GM23248 (cell line): ENCODE measurements around the gene S100A9. TPM values are rescaled to one million over a fixed set of nuclear protein-coding genes. Genes with fewer than 3 reads are reported as not detected.

Source experiments
- DNase-seq: peaks from one replicate; pipeline ENCODE4 v3.0.0-alpha.2; 2015
- H2AFZ ChIP-seq: fragments of 200-600 bp; sonication (generic); 2 replicates; pipeline ENCODE4 v1.6.1; 2016; ENCODE audit warnings: antibody characterized with exemption
- H3F3A ChIP-seq: fragments of 200-600 bp; sonication (generic); 2 replicates; pipeline ENCODE4 v1.6.1; 2016; ENCODE audit warnings: mild to moderate bottlenecking, antibody characterized with exemption, mixed run types; ENCODE audit not compliant: insufficient read depth
- H3K27ac ChIP-seq: fragments of 200-600 bp; sonication (generic); 2 replicates; pipeline ENCODE4 v1.5.1; 2016; ENCODE audit warnings: mild to moderate bottlenecking
- H3K27me3 ChIP-seq: fragments of 200-600 bp; sonication (generic); replicated peaks from 2 replicates; pipeline ENCODE4 v1.6.1; 2016; ENCODE audit warnings: mild to moderate bottlenecking; ENCODE audit not compliant: insufficient read depth
- H3K36me3 ChIP-seq: fragments of 200-600 bp; sonication (generic); 2 replicates; pipeline ENCODE4 v1.6.1; 2016; ENCODE audit warnings: low read depth, mild to moderate bottlenecking
- H3K4me1 ChIP-seq: fragments of 200-600 bp; sonication (generic); 2 replicates; pipeline ENCODE4 v1.6.1; 2016; ENCODE audit warnings: mild to moderate bottlenecking; ENCODE audit not compliant: insufficient read depth
- H3K4me2 ChIP-seq: fragments of 200-600 bp; sonication (generic); one replicate; pipeline ENCODE4 v1.6.1; 2016; ENCODE audit warnings: mild to moderate bottlenecking; ENCODE audit not compliant: unreplicated experiment
- H3K4me3 ChIP-seq: fragments of 200-600 bp; sonication (generic); 2 replicates; pipeline ENCODE4 v1.5.1; 2016; ENCODE audit warnings: mild to moderate bottlenecking
- H3K79me2 ChIP-seq: fragments of 200-600 bp; sonication (generic); 2 replicates; pipeline ENCODE4 v1.6.1; 2016; ENCODE audit warnings: mild to moderate bottlenecking; ENCODE audit not compliant: insufficient read depth
- H3K9ac ChIP-seq: fragments of 200-600 bp; sonication (generic); 2 replicates; pipeline ENCODE4 v1.6.1; 2016; ENCODE audit warnings: mild to moderate bottlenecking
- H3K9me2 ChIP-seq: fragments of 200-600 bp; sonication (generic); 2 replicates; pipeline ENCODE4 v1.6.1; 2016; ENCODE audit warnings: mixed run types, mild to moderate bottlenecking, moderate library complexity; ENCODE audit not compliant: insufficient read depth
- H3K9me3 ChIP-seq: fragments of 200-600 bp; sonication (generic); one replicate; pipeline ENCODE4 v1.6.1; 2017; ENCODE audit warnings: low read depth
- H4K20me1 ChIP-seq: fragments of 200-600 bp; sonication (generic); 2 replicates; pipeline ENCODE4 v1.6.0; 2016; ENCODE audit not compliant: insufficient read depth
- EZH2 ChIP-seq: fragments of 200-600 bp; sonication (generic); IDR thresholded peaks from 2 replicates; pipeline ENCODE4 v1.6.1; 2018; ENCODE audit warnings: antibody characterized with exemption, mild to moderate bottlenecking; ENCODE audit not compliant: insufficient read depth, poor library complexity, severe bottlenecking
- EZH2phosphoT487 ChIP-seq: fragments of 200-600 bp; sonication (generic); IDR thresholded peaks from 2 replicates; pipeline ENCODE4 v1.6.1; 2018; ENCODE audit warnings: antibody characterized with exemption, moderate library complexity, mild to moderate bottlenecking, low read depth; ENCODE audit not compliant: insufficient read depth
- WGBS, 2 experiments: methylation state at CpG; one replicate each; pipeline ENCODE4 v1.1.6; 2015 to 2017; ENCODE audit warnings: low lambda C conversion rate in 2 of 2, low coverage in 1 of 2; ENCODE audit errors: missing lambda C conversion rate in 2 of 2; 5-methylcytosine and 5-hydroxymethylcytosine counted together
- in situ Hi-C: fragments of 300-500 bp; cut with MboI; formaldehyde crosslinking; loops from 2 replicates; pipeline ENCODE4 v1.15.0; 2020
- polyA plus RNA-seq: library from polyadenylated mRNA; unstranded; fragments of >200 nt; fragmentation: Nextera tagmentation; extraction: Ambion mirVana; gene quantifications from 2 replicates; pipeline ENCODE4 v1.2.1, GENCODE V29; 2016
- total RNA-seq: library from RNA; depleted of rRNA; stranded (reverse); fragments of >200 nt; shearing (Covaris generic); gene quantifications from 2 replicates; pipeline ENCODE4 v1.2.3, GENCODE V29; 2014

The S100A9 gene
- total and polyA plus RNA-seq, 2 experiments from 2014 or later: not detected

DNA sequence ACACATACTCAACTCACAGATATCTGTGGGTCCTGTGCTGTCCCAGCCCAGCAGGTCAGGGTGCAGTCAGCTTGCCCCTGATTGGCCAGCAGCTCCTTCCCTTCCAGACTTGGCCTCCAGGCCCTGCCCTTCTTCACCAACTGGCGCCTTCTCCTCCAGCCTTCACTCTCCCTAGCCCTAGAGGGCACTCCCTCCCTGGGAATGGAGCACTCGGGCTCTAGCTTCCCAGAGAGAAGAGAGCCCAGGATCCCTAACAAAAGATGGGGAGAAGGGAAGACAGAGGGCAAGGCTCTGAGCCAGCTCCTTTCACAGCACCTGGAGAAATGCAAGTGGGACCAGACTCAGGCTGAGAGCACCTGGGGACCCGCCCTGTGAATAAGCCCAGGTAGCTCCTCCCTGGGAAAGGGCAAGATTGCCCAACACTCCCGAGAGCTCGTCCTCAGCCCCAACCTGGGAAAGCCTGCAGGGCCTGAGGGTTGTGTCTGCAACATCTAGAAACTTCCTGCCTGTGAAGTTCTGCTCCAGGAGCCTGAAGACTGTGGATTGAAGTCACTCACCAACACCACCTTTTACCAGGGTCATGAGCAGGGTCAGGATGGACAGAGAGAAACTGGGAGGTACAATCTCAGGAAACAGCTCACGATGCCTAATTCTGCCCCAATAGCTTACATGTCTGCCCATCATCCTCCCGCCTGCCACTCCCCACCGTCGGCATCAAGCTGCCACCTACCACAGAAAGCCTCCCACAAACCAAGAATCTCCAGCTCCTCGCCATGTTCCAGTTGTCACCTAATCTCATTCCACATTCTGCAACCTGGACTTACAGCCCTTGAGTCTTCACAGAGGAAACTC is 8.9 kb upstream of the S100A9 start, which contains the start of gene PGLYRP4:
Gene PGLYRP4, minus strand, starts transcription at position 331 of the 852 bp plus-strand sequence. CDS start 909 bp downstream, outside the sequence.
- in situ Hi-C loops: no loop called here
- H3K9me3 ChIP-seq: no peaks in the 10 kb centered on the region
- H3K9me2 ChIP-seq: no peaks in the 10 kb centered on the region
- no peak within 1 kb of the TSS for H3K9ac ChIP-seq
- H3F3A ChIP-seq: no peaks in the 10 kb centered on the region
- TF ChIP-seq EZH2: no peak
- TF ChIP-seq EZH2phosphoT487: no peak
- H3K27ac ChIP-seq: no peak within 1 kb of the TSS
- H3K4me1 ChIP-seq: no peaks in the 10 kb centered on the region
- WGBS, 2 experiments: 41 to 42% methylated on average over 10 of the region's 10 CpGs
- H3K27me3 ChIP-seq: peaks cover 40% of the 10 kb centered on the region
- H3K4me3 ChIP-seq: no peak within 1 kb of the TSS
- H3K79me2 ChIP-seq: no peaks in the 10 kb centered on the region
- no peaks in the 10 kb centered on the region for H3K36me3 ChIP-seq
- no peak within 1 kb of the TSS for H2AFZ ChIP-seq
- H3K4me2 ChIP-seq: no peak within 1 kb of the TSS
- no peak for DNase-seq
- no peaks in the 10 kb centered on the region for H4K20me1 ChIP-seq

DNA sequence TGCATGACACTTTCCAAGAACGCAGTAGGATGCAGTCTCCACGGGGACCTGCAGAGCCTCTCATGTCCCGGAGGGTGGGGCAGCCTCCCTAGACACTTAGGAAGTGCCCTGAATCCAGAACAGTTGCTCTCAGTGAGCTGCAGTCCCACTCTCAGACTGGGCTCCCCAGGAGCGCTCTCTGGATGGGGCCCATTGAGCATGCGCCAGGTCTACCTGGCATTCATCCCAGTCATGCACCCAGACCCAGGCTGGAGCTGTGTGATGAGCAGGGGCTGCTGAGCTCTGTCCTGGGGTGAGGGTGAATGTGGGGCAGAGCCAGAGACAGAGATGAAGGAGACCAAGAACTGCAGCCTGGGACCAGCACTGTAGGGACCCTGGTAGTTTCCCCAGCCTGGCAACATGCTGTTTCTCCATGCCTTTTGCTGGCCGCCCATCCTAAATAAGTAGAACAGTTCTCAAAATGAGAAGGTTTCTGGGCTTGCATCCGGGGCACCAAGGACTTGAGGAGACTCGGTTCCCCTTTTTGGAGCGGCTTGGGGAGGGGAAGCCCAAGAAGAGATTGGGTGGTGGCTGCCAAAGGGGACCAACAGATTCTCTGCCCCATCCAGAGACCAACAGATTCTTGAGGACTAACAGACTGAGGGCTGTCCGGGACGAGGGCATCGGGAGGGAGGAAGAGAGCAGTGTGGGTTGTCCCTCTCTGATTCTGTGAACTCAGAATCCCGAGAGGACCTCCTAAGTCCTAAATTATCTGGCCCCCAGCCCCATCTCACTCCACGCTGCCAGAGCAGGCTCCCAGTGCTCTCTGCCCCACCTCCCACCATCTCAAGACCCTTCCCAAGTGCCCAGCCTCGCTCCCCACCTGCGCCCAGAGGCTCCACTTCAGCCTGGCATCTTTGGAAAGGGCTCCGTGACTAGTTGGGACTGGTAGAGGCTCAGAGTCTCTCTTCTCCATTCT is 8.0 kb upstream of the S100A9 start:
- in situ Hi-C loops: loop anchor here (25.0 kb wide), 1 partner anchor 388 kb away; the partner anchor contains the start of gene INTS3
- Histone ChIP-seq H3K4me3 (no peak overlapping the region), H4K20me1 (no peaks in the 10 kb centered on the region), H3K4me1 (no peaks in the 10 kb centered on the region), H3K9me2 (no peaks in the 10 kb centered on the region), H2AFZ (no peak overlapping the region), H3F3A (no peaks in the 10 kb centered on the region), H3K27ac (no peak overlapping the region), H3K36me3 (no peaks in the 10 kb centered on the region), H3K9ac (no peak overlapping the region), H3K9me3 (no peaks in the 10 kb centered on the region), H3K4me2 (no peak overlapping the region), H3K79me2 (no peaks in the 10 kb centered on the region), H3K27me3 (peaks cover 40% of the 10 kb centered on the region)
- DNase-seq: no peak
- TF ChIP-seq EZH2: no peak
- no peak for TF ChIP-seq EZH2phosphoT487
- WGBS, 2 experiments: 40 to 42% methylated on average over 16 to 17 of the region's 17 CpGs

DNA sequence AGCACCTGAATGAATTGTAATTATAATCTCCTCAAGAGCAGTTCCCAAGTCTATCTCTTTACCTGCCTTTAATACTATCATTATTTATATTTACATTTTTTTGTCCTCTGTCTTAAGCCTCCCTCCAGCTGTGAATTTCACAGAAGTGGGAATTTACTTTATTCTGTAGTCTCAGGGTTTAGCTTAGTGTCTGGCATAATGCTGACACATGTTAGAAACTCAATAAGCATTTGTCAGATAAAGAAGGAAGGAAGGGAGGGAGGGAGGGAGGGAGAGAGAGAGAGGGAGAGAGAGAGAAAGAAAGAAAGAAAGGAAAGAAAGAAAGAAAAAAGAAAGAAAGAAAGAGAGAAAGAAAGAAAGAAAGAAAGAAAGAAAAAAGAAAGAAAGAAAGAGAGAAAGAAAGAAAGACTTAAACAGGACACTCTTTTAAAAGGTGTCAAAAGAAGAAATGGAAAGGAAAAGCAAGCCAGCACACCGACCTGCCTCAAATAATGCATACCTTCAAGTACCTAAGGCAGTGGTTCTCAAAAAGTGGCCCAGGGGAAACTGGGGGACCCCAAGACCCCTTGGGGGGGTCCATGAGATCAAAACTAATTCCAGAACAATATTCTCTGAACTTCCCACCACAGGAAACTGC is 7.2 kb upstream of the S100A9 start:
- in situ Hi-C loops: loop anchor here (25.0 kb wide), 1 partner anchor 387 kb away; the partner anchor contains the start of gene INTS3
- WGBS, 2 experiments: 0 to 9% methylated on average over 1 of the region's 1 CpG
- TF ChIP-seq EZH2phosphoT487: no peak
- no peak for TF ChIP-seq EZH2

DNA sequence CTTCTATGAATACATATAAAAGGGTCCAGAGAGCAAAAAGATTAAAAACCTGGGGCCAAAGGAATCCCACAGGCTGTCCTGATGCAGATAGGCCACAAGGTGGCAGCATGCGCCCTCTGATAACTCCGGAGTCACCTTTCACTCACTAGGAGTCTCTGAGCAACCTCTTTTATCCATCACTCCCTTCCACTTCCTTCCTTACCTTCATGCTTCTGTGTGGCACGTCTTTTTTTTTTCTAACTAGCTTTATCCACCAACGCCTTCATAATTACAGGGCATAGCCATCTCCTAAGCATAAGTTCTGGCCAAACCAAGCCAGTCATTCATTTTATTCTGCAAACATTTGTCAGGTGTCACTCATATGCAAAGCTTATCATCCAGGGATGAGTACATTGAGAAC is 5.1 kb upstream of the S100A9 start:
- Histone ChIP-seq H3K27me3 (peaks cover 32% of the 10 kb centered on the region), H3K4me1 (no peaks in the 10 kb centered on the region), H3K27ac (no peak overlapping the region), H3K9me3 (no peaks in the 10 kb centered on the region), H3K36me3 (no peaks in the 10 kb centered on the region), H2AFZ (no peak overlapping the region), H3F3A (no peaks in the 10 kb centered on the region), H3K4me2 (no peak overlapping the region), H3K4me3 (no peak overlapping the region), H3K9me2 (no peaks in the 10 kb centered on the region), H4K20me1 (no peaks in the 10 kb centered on the region), H3K9ac (no peak overlapping the region), H3K79me2 (no peaks in the 10 kb centered on the region)
- 0 to 1% methylated on average over 4 of the region's 4 CpGs for WGBS, 2 experiments
- TF ChIP-seq EZH2: no peak
- in situ Hi-C loops: loop anchor here (25.0 kb wide), 1 partner anchor 385 kb away; the partner anchor contains the start of gene INTS3
- peak; percentile 81 for DNase-seq

More for the DNA sequence above, 7.2 kb upstream of the S100A9 start:
- no peaks in the 10 kb centered on the region for H3K36me3 ChIP-seq
- no peaks in the 10 kb centered on the region for H3K9me2 ChIP-seq
- no peaks in the 10 kb centered on the region for H3K9me3 ChIP-seq
- H3K27me3 ChIP-seq: peaks cover 40% of the 10 kb centered on the region
- no peak for DNase-seq
- H3K4me1 ChIP-seq: no peaks in the 10 kb centered on the region
- no peak overlapping the region for H3K4me2 ChIP-seq
- no peak overlapping the region for H3K9ac ChIP-seq
- no peak overlapping the region for H3K27ac ChIP-seq
- H3K79me2 ChIP-seq: no peaks in the 10 kb centered on the region
- H3K4me3 ChIP-seq: no peak overlapping the region
- no peak overlapping the region for H2AFZ ChIP-seq
- H4K20me1 ChIP-seq: no peaks in the 10 kb centered on the region
- no peaks in the 10 kb centered on the region for H3F3A ChIP-seq
